Mesendoderm (in vitro differentiated cells): Measurements from ENCODE around the gene CRYL1.

Source experiments
- DNase-seq: peaks from one replicate; pipeline ENCODE4 v3.0.0; 2013
- H2AK5ac ChIP-seq: 2 replicates; pipeline ENCODE4 v1.6.1; 2013; ENCODE audit warnings: low read length, inconsistent platforms
- H2BK120ac ChIP-seq: 2 replicates; pipeline ENCODE4 v1.6.1; 2013; ENCODE audit warnings: low read depth, mild to moderate bottlenecking, low read length, moderate library complexity, mixed read lengths
- H2BK15ac ChIP-seq: replicated peaks from 2 replicates; pipeline ENCODE4 v1.6.1; 2013; ENCODE audit warnings: low read depth, mild to moderate bottlenecking, moderate library complexity
- H2BK5ac ChIP-seq: 2 replicates; pipeline ENCODE4 v1.6.1; 2013; ENCODE audit warnings: low read length, inconsistent platforms
- H3K18ac ChIP-seq: 2 replicates; pipeline ENCODE4 v1.6.1; 2013; ENCODE audit warnings: mild to moderate bottlenecking, low read length, mixed read lengths
- H3K23ac ChIP-seq: one replicate; pipeline ENCODE4 v1.6.1; 2013; ENCODE audit warnings: low read length
- H3K27ac ChIP-seq: 2 replicates; pipeline ENCODE4 v1.5.1; 2013; ENCODE audit warnings: low read depth, mild to moderate bottlenecking, inconsistent platforms, low read length, moderate library complexity
- H3K27me3 ChIP-seq: 2 replicates; pipeline ENCODE4 v1.6.1; 2013; ENCODE audit warnings: low read length, control low read depth, mild to moderate bottlenecking, inconsistent platforms; ENCODE audit not compliant: insufficient read depth, poor library complexity
- H3K36me3 ChIP-seq: 2 replicates; pipeline ENCODE4 v1.6.1; 2013; ENCODE audit warnings: low read length, inconsistent platforms; ENCODE audit not compliant: control insufficient read depth, insufficient read depth
- H3K4ac ChIP-seq: one replicate; pipeline ENCODE4 v1.6.1; 2013; ENCODE audit warnings: low read depth, mild to moderate bottlenecking, low read length, moderate library complexity
- H3K4me1 ChIP-seq: 2 replicates; pipeline ENCODE4 v1.6.1; 2013; ENCODE audit warnings: low read depth, low read length, inconsistent platforms; ENCODE audit not compliant: control insufficient read depth
- H3K4me2 ChIP-seq: 2 replicates; pipeline ENCODE4 v1.6.1; 2013; ENCODE audit warnings: low read length
- H3K4me3 ChIP-seq: 2 replicates; pipeline ENCODE4 v1.5.1; 2013; ENCODE audit warnings: mild to moderate bottlenecking, low read length
- H3K56ac ChIP-seq: one replicate; pipeline ENCODE4 v1.6.1; 2013; ENCODE audit warnings: low read length
- H3K79me1 ChIP-seq: 2 replicates; pipeline ENCODE4 v1.6.1; 2013; ENCODE audit warnings: low read length, inconsistent platforms
- H3K79me2 ChIP-seq: 2 replicates; pipeline ENCODE4 v1.6.1; 2013; ENCODE audit warnings: mild to moderate bottlenecking, low read length; ENCODE audit not compliant: control insufficient read depth, insufficient read depth
- H3K9ac ChIP-seq: 2 replicates; pipeline ENCODE4 v1.6.1; 2013; ENCODE audit warnings: low read length, inconsistent platforms
- H4K5ac ChIP-seq: one replicate; pipeline ENCODE4 v1.6.1; 2013; ENCODE audit warnings: low read length
- H4K8ac ChIP-seq: one replicate; pipeline ENCODE4 v1.6.1; 2013; ENCODE audit warnings: low read depth, mild to moderate bottlenecking, control low read depth, low read length, moderate library complexity
- WGBS: extraction: QIAGEN DNeasy Blood & Tissue Kit; methylation state at CpG from one replicate; pipeline ENCODE4 v1.1.7; 2013; ENCODE audit warnings: low lambda C conversion rate, missing lambda C conversion rate; ENCODE audit not compliant: insufficient coverage; ENCODE audit errors: extremely low coverage; 5-methylcytosine and 5-hydroxymethylcytosine counted together

The CRYL1 gene

DNA sequence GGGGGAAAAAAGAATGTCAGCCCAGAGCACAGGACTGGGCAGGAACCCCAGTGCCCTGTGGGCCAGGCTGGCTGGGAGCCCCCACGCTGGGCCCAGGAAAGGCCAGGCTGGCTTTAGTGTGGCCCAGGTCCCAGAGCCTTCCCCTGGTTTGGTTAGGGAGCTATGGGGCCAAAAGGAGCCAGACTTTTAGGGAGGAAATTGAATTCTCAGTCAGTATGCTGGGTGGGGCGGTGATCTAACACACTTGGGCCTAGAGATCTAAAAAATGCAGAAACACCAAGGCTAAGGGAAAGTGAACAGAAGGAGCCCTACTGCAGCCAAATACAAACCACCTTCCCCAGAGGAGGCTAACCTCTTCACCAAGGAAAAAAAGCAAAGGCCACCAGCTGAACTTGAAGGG, 137.5 kb downstream of the CRYL1 start:
- H3K36me3 ChIP-seq: no peaks in the 10 kb centered on the region
- no peak overlapping the region for H2BK5ac ChIP-seq
- no peak overlapping the region for H2BK15ac ChIP-seq
- no peak overlapping the region for H3K27ac ChIP-seq
- WGBS: no CpG with 5 or more reads among the region's 2 CpGs
- no peaks in the 10 kb centered on the region for H3K79me2 ChIP-seq
- H2BK120ac ChIP-seq: no peak overlapping the region
- H3K4ac ChIP-seq: no peak overlapping the region
- no peak overlapping the region for H3K18ac ChIP-seq
- H3K79me1 ChIP-seq: no peaks in the 10 kb centered on the region
- no peaks in the 10 kb centered on the region for H3K27me3 ChIP-seq
- H3K23ac ChIP-seq: no peak overlapping the region
- H2AK5ac ChIP-seq: no peak overlapping the region
- no peak overlapping the region for H3K4me2 ChIP-seq
- H3K4me3 ChIP-seq: no peak overlapping the region
- no peak for DNase-seq
- no peak overlapping the region for H4K8ac ChIP-seq
- H3K9ac ChIP-seq: no peak overlapping the region
- no peak overlapping the region for H3K56ac ChIP-seq
- no peaks in the 10 kb centered on the region for H3K4me1 ChIP-seq
- H4K5ac ChIP-seq: no peak overlapping the region

DNA sequence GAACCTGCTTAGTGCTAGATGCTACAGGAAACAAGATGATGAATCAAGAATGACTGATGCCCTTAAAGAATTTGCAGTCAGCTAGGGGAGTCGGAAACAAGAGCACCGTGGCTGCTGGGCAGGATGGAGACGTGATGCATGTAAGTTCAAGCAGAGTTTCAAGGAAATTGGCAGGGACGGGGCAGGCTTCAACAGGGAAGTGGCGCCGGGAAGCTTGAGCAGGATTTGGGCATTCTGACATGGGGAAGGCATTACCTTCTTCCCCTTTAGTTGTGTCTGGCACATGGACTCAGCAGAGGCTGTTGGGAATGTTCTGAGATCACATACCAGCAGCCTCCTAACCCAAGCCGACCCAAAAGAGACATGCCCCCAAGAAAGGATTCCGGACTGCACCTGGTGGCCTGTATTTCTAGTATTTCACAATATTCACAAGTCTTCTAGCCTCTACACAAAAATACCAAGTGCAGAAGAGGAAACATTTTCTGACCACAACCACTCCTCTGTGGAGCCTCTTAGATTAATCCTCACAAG, 138.2 kb downstream of the CRYL1 start:
- H3K4me2 ChIP-seq: no peak overlapping the region
- H2BK5ac ChIP-seq: no peak overlapping the region
- WGBS: no CpG with 5 or more reads among the region's 8 CpGs
- no peak overlapping the region for H4K5ac ChIP-seq
- H3K79me2 ChIP-seq: no peaks in the 10 kb centered on the region
- no peaks in the 10 kb centered on the region for H3K79me1 ChIP-seq
- H3K27ac ChIP-seq: no peak overlapping the region
- no peak overlapping the region for H3K18ac ChIP-seq
- no peak for DNase-seq
- no peak overlapping the region for H3K9ac ChIP-seq
- no peak overlapping the region for H3K56ac ChIP-seq
- H3K27me3 ChIP-seq: no peaks in the 10 kb centered on the region
- no peak overlapping the region for H2BK15ac ChIP-seq
- no peak overlapping the region for H3K4me3 ChIP-seq
- H3K23ac ChIP-seq: no peak overlapping the region
- H3K4ac ChIP-seq: no peak overlapping the region
- no peaks in the 10 kb centered on the region for H3K4me1 ChIP-seq
- no peaks in the 10 kb centered on the region for H3K36me3 ChIP-seq
- no peak overlapping the region for H4K8ac ChIP-seq
- H2BK120ac ChIP-seq: no peak overlapping the region
- H2AK5ac ChIP-seq: no peak overlapping the region

DNA sequence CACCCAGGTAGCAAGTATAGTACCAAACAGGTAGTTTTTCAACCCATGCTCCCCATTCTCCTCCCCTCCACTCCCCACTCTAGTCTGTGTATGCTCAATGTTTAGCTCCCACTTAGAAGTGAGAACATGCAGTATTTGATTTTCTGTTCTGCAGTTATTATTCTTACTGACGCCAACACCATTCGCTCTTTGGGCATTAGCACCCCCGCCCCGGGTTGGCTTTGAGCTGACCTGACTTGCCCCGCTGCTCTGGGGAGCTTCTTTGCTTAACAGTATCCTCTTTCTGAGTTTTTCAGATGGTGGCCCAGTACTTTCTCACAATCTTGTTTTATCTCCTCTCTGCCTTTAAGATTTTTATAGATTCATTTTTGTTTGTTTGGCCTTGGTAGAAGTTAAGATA, 138.7 kb downstream of the CRYL1 start:
- Histone ChIP-seq H3K4me3 (no peak overlapping the region), H3K23ac (no peak overlapping the region), H2BK120ac (no peak overlapping the region), H3K79me1 (no peaks in the 10 kb centered on the region), H3K4me1 (no peaks in the 10 kb centered on the region), H2BK5ac (no peak overlapping the region), H3K27me3 (no peaks in the 10 kb centered on the region), H3K27ac (no peak overlapping the region), H3K9ac (no peak overlapping the region), H3K56ac (no peak overlapping the region), H3K18ac (no peak overlapping the region), H3K4me2 (no peak overlapping the region), H2BK15ac (no peak overlapping the region), H3K36me3 (no peaks in the 10 kb centered on the region), H4K8ac (no peak overlapping the region), H2AK5ac (no peak overlapping the region), H3K4ac (no peak overlapping the region), H4K5ac (no peak overlapping the region), H3K79me2 (no peaks in the 10 kb centered on the region)
- WGBS: no CpG with 5 or more reads among the region's 5 CpGs
- DNase-seq: no peak

DNA sequence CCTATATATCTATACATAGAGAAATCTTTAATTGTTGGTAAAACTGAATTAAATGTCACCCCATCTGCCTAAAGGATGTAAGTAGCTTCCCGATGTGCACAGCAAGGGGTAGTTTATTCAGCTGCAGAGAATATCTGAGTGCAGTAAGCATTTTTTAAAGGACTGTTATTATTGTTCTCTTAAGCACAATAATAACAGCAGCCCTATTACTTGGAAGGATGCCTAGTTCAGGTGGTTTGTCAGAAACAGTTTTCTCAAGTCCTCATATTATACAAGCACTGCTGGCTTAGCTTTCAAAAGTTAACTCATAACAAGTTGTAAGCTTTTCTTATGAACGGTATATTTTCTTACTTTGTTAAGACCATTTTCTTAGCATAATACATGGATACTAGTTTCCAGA, 142.6 kb downstream of the CRYL1 start:
- Histone ChIP-seq H3K4me3 (no peak overlapping the region), H3K27ac (no peak overlapping the region), H4K8ac (no peak overlapping the region), H3K79me1 (no peaks in the 10 kb centered on the region), H4K5ac (no peak overlapping the region), H3K9ac (no peak overlapping the region), H3K23ac (no peak overlapping the region), H3K4me1 (no peaks in the 10 kb centered on the region), H3K4me2 (no peak overlapping the region), H2AK5ac (no peak overlapping the region), H2BK120ac (no peak overlapping the region), H2BK5ac (no peak overlapping the region), H3K18ac (no peak overlapping the region), H2BK15ac (no peak overlapping the region), H3K79me2 (no peaks in the 10 kb centered on the region), H3K56ac (no peak overlapping the region), H3K4ac (no peak overlapping the region), H3K27me3 (no peaks in the 10 kb centered on the region), H3K36me3 (no peaks in the 10 kb centered on the region)
- WGBS: no CpG with 5 or more reads among the region's 2 CpGs
- no peak for DNase-seq

DNA sequence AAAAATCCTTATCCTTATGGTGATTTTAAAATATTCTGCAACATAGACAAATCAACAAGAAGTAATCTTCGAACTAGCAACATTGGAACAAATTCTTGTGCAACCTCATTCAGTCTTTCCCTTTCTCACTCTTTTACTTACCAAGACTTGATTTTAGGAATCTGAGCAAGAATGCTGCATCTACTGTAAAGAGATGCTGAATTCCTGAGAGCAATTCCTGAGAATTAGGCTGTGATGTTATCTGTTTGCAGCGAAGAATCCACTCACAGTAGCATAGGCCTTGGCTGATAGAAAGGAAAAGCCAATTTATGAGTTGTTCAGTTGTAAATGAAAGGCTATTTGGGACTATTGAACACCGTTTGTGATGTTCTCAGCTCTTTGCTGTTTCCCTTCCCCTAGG, 144.3 kb downstream of the CRYL1 start:
- no peak overlapping the region for H3K56ac ChIP-seq
- H2BK15ac ChIP-seq: no peak overlapping the region
- no peak overlapping the region for H3K4ac ChIP-seq
- peak; percentile 73 for DNase-seq
- H3K23ac ChIP-seq: no peak overlapping the region
- H3K36me3 ChIP-seq: no peaks in the 10 kb centered on the region
- no CpG with 5 or more reads among the region's 3 CpGs for WGBS
- no peaks in the 10 kb centered on the region for H3K27me3 ChIP-seq
- no peak overlapping the region for H2AK5ac ChIP-seq
- H3K4me2 ChIP-seq: no peak overlapping the region
- no peak overlapping the region for H2BK5ac ChIP-seq
- H3K79me2 ChIP-seq: no peaks in the 10 kb centered on the region
- H3K4me1 ChIP-seq: no peaks in the 10 kb centered on the region
- no peak overlapping the region for H3K18ac ChIP-seq
- no peak overlapping the region for H4K5ac ChIP-seq
- no peak overlapping the region for H2BK120ac ChIP-seq
- H3K9ac ChIP-seq: no peak overlapping the region
- no peak overlapping the region for H4K8ac ChIP-seq
- H3K27ac ChIP-seq: no peak overlapping the region
- H3K4me3 ChIP-seq: no peak overlapping the region
- H3K79me1 ChIP-seq: no peaks in the 10 kb centered on the region

DNA sequence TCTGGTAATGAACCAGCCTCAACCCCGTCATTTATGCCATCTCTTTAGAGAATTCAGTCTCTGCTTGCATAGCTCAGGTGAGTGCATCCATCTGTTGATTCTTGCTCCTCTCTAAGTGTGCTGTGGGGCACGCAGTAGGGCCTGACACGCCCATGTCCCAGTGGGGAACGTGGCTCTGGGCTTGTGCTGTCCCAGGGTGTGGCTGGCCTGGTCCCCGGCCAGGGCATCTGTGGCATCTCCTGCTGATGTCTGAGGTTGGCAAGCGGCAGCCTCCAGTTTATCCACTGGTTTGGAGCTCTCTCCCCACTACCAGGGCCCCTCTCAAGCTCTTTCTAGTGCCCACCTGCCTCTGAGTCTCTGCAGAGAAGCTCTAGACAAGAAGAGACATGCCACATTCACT, 146.9 kb downstream of the CRYL1 start:
- Histone ChIP-seq H2BK120ac (no peak overlapping the region), H3K4me2 (no peak overlapping the region), H3K27me3 (no peaks in the 10 kb centered on the region), H2BK15ac (no peak overlapping the region), H3K4ac (no peak overlapping the region), H3K79me1 (no peaks in the 10 kb centered on the region), H3K27ac (no peak overlapping the region), H3K79me2 (no peaks in the 10 kb centered on the region), H3K18ac (no peak overlapping the region), H4K8ac (no peak overlapping the region), H2AK5ac (no peak overlapping the region), H3K4me3 (no peak overlapping the region), H2BK5ac (no peak overlapping the region), H3K4me1 (no peaks in the 10 kb centered on the region), H4K5ac (no peak overlapping the region), H3K36me3 (no peaks in the 10 kb centered on the region), H3K9ac (no peak overlapping the region), H3K56ac (no peak overlapping the region), H3K23ac (no peak overlapping the region)
- WGBS: no CpG with 5 or more reads among the region's 6 CpGs
- no peak for DNase-seq
